ENCODE data around the gene RNF225.

Gene RNF225

DNA sequence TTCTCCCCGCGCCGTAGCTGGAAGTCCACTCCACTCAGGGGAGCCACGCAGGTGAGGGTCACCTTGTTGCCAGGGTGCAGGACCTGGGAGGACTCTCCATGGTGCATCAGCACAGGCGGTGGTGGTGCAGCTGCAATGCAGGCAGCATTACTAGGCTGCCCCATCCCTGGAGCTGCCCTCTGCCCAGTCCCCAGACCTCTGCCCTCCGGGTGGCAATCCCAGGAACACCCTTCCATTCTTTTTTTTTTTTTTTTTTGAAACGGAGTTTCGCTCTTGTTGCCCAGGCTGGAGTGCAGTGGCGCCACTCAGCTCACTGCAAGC, 43.9 kb upstream of the RNF225 start:
- Histone ChIP-seq H4K20me1 (ENCODE audit: insufficient read depth, low read length, poor library complexity, severe bottlenecking) (no peaks in the 10 kb centered on the region), H3K9me2 (replicated peaks; ENCODE audit: low read depth, low read length) (no peaks in the 10 kb centered on the region), H3K27me3 (ENCODE audit: insufficient read depth, low read length, poor library complexity, severe bottlenecking) (no peaks in the 10 kb centered on the region), H3K4me2 (ENCODE audit: low read depth, low read length, poor library complexity, severe bottlenecking) (no peak overlapping the region), H3K4me1 (ENCODE audit: insufficient read depth, low read length, poor library complexity, severe bottlenecking) (peaks cover 18% of the 10 kb centered on the region), H3K4me3 (ENCODE audit: low read length, poor library complexity, severe bottlenecking) (no peak overlapping the region), H3K79me2 (ENCODE audit: insufficient read depth, low read length) (peaks cover 14% of the 10 kb centered on the region), H3K9ac (ENCODE audit: low read depth, low read length, poor library complexity, severe bottlenecking) (no peak overlapping the region), H3K9me3 (ENCODE audit: insufficient read depth, low read depth, low read length) (no peaks in the 10 kb centered on the region), H3K36me3 (ENCODE audit: insufficient read depth, low read length) (no peaks in the 10 kb centered on the region), H2AFZ (ENCODE audit: low read length) (no peak overlapping the region), H3F3A (ENCODE audit: low read depth) (no peaks in the 10 kb centered on the region)
- TF ChIP-seq, protein P1, sequence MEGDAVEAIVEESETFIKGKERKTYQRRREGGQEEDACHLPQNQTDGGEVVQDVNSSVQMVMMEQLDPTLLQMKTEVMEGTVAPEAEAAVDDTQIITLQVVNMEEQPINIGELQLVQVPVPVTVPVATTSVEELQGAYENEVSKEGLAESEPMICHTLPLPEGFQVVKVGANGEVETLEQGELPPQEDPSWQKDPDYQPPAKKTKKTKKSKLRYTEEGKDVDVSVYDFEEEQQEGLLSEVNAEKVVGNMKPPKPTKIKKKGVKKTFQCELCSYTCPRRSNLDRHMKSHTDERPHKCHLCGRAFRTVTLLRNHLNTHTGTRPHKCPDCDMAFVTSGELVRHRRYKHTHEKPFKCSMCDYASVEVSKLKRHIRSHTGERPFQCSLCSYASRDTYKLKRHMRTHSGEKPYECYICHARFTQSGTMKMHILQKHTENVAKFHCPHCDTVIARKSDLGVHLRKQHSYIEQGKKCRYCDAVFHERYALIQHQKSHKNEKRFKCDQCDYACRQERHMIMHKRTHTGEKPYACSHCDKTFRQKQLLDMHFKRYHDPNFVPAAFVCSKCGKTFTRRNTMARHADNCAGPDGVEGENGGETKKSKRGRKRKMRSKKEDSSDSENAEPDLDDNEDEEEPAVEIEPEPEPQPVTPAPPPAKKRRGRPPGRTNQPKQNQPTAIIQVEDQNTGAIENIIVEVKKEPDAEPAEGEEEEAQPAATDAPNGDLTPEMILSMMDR (conservative IDR thresholded peaks at IDR 0.05; ENCODE audit: low read length), result no peak
- TF ChIP-seq EZH2phosphoT487 (IDR thresholded peaks at IDR 0.05; ENCODE audit: borderline replicate concordance), result no peak

DNA sequence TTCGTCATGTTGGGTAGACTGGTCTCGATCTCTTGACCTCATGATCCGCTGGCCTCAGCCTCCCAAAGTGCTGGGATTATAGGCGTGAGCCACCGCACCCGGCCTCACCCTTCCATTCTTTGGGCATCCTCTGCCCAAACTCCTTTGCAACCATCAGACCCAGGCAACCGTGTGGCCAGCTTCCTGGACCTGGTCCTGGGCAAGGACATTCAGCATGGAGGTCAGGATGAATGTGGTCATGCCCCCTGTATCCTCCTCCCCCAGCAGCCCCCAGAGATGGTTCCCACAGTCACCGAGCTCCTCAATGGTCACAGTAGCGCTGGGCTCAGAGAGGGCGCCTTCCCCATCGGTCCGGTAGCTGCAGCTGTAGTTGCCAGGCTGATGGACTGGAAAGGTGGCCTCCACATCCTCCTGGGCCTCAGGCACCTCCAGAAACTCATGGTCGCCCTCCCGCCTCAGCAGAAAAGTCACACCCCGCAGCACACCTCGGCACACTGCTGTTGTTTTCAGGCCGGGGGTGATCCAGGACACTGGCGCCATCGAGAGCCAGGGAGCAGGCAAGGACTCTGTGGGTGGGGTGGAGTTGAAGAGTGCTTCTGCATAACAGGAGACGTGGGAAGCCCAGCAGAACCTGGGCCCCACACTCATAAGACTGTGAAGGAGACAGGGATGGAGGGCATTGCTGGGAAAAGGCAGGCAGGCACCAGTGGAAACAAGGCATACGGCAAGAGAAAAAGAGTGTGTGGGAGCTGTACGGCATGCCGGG, 43.3 kb upstream of the RNF225 start:
- Histone ChIP-seq H3K27me3 (ENCODE audit: insufficient read depth, low read length, poor library complexity, severe bottlenecking) (no peaks in the 10 kb centered on the region), H3K4me3 (ENCODE audit: low read length, poor library complexity, severe bottlenecking) (no peak overlapping the region), H2AFZ (ENCODE audit: low read length) (no peak overlapping the region), H3F3A (ENCODE audit: low read depth) (no peaks in the 10 kb centered on the region), H4K20me1 (ENCODE audit: insufficient read depth, low read length, poor library complexity, severe bottlenecking) (no peaks in the 10 kb centered on the region), H3K36me3 (ENCODE audit: insufficient read depth, low read length) (no peaks in the 10 kb centered on the region), H3K9me3 (ENCODE audit: insufficient read depth, low read depth, low read length) (no peaks in the 10 kb centered on the region), H3K9ac (ENCODE audit: low read depth, low read length, poor library complexity, severe bottlenecking) (no peak overlapping the region), H3K9me2 (replicated peaks; ENCODE audit: low read depth, low read length) (no peaks in the 10 kb centered on the region), H3K4me2 (ENCODE audit: low read depth, low read length, poor library complexity, severe bottlenecking) (no peak overlapping the region), H3K4me1 (ENCODE audit: insufficient read depth, low read length, poor library complexity, severe bottlenecking) (peaks cover 18% of the 10 kb centered on the region), H3K79me2 (ENCODE audit: insufficient read depth, low read length) (peaks cover 11% of the 10 kb centered on the region)
- no peak for TF ChIP-seq EZH2phosphoT487 (IDR thresholded peaks at IDR 0.05; ENCODE audit: borderline replicate concordance)
- TF ChIP-seq, protein P1 (conservative IDR thresholded peaks at IDR 0.05; ENCODE audit: low read length), result no peak

DNA sequence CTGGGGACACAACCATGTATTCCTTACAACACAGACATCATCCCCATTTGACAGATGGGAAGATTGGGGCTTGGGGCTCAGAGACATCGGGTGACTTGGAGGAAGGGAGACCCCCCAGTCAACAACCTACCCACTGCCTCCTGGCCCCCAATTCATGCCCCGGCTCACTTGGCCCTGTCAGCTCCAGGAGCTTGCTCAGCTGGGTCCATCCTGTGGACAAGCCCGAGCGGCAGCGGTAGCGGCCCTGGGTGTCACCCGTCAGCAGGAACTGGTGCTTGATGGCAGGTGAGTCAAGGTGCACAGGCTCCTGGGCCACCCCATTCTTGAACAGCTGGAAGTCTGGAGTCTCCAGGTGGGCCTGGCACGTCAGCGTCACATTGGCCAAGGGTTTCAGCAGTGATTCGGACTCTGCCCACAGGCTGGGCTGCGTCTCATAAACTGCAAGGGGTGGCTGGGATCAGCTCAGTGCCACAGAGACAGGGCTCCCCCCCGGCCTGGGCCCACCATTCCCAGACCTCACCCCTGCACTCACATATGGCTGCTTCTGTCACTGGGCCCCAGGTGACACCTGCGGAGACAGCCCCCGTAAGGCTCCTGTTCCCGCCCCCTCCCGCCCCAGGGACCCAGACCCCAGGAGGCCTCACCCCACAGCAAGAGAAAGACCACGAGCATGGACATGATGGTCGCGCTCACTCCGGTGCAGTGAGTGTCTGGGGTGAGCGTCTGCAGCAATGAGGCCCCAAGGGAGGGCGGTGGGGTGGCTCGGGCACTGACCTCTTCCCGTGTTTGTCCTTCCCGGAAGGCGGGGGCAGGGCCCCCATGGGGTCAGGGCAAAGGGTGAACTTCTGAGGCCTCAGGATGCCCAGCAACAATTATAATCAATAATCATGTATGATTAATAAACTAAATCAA, 42.4 kb upstream of the RNF225 start, which contains the start of gene A1BG:
TSS of gene A1BG (minus strand) at position 733 of the 912 bp plus-strand sequence. CDS start at position 678, 55 bp downstream.
- H3K4me3 ChIP-seq (ENCODE audit: low read length, poor library complexity, severe bottlenecking), result no peak within 1 kb of the TSS
- no peak within 1 kb of the TSS for H3K9ac ChIP-seq (ENCODE audit: low read depth, low read length, poor library complexity, severe bottlenecking)
- no peak within 1 kb of the TSS for H2AFZ ChIP-seq (ENCODE audit: low read length)
- H3K9me2 ChIP-seq (replicated peaks; ENCODE audit: low read depth, low read length), result no peaks in the 10 kb centered on the region
- peaks cover 15% of the 10 kb centered on the region for H3K4me1 ChIP-seq (ENCODE audit: insufficient read depth, low read length, poor library complexity, severe bottlenecking)
- no peaks in the 10 kb centered on the region for H3K36me3 ChIP-seq (ENCODE audit: insufficient read depth, low read length)
- H4K20me1 ChIP-seq (ENCODE audit: insufficient read depth, low read length, poor library complexity, severe bottlenecking), result no peaks in the 10 kb centered on the region
- TF ChIP-seq EZH2phosphoT487 (IDR thresholded peaks at IDR 0.05; ENCODE audit: borderline replicate concordance), result no peak
- TF ChIP-seq, protein P1 (conservative IDR thresholded peaks at IDR 0.05; ENCODE audit: low read length), result no peak
- H3K4me2 ChIP-seq (ENCODE audit: low read depth, low read length, poor library complexity, severe bottlenecking), result no peak within 1 kb of the TSS
- no peaks in the 10 kb centered on the region for H3F3A ChIP-seq (ENCODE audit: low read depth)
- H3K27me3 ChIP-seq (ENCODE audit: insufficient read depth, low read length, poor library complexity, severe bottlenecking), result no peaks in the 10 kb centered on the region
- peaks cover 7% of the 10 kb centered on the region for H3K79me2 ChIP-seq (ENCODE audit: insufficient read depth, low read length)
- no peaks in the 10 kb centered on the region for H3K9me3 ChIP-seq (ENCODE audit: insufficient read depth, low read depth, low read length)
